BLaER1 treated with 17β-estradiol and CSF1 and Interleukin-3, amounts not matched to agents 10 nM and 100 nM (cell line): ENCODE measurements around the gene DIP2B.

Source experiments
- H3K27ac ChIP-seq, 11 experiments: shearing (Covaris generic); formaldehyde crosslinking; 2 replicates each; pipeline ENCODE4 v1.8.1; 2022
- H3K27me3 ChIP-seq, 11 experiments: shearing (Covaris generic); formaldehyde crosslinking; 2 replicates each; pipeline ENCODE4 v1.8.1; 2022
- H3K36me3 ChIP-seq, 11 experiments: shearing (Covaris generic); formaldehyde crosslinking; 2 replicates each; pipeline ENCODE4 v1.8.1; 2022
- H3K4me1 ChIP-seq, 10 experiments: shearing (Covaris generic); formaldehyde crosslinking; 2 replicates each; pipeline ENCODE4 v1.8.1; 2022
- H3K4me2 ChIP-seq, 11 experiments: shearing (Covaris generic); formaldehyde crosslinking; 2 replicates each; pipeline ENCODE4 v1.8.1; 2022
- H3K4me3 ChIP-seq, 10 experiments: shearing (Covaris generic); formaldehyde crosslinking; 2 replicates each; pipeline ENCODE4 v1.8.1; 2022
- H3K9ac ChIP-seq, 11 experiments: shearing (Covaris generic); formaldehyde crosslinking; 2 replicates each; pipeline ENCODE4 v1.8.1; 2022
- H3K9me3 ChIP-seq, 11 experiments: shearing (Covaris generic); formaldehyde crosslinking; replicated peaks in 1 of 11; 2 replicates each; pipeline ENCODE4 v1.8.1; 2022
- H4K20me1 ChIP-seq, 11 experiments: shearing (Covaris generic); formaldehyde crosslinking; 2 replicates each; pipeline ENCODE4 v1.8.1; 2022
- Cebpa-rat ChIP-seq, 11 experiments: shearing (Covaris generic); IDR thresholded peaks; 2 replicates each; pipeline ENCODE4 v1.8.1; 2022

DIP2B gene

DNA sequence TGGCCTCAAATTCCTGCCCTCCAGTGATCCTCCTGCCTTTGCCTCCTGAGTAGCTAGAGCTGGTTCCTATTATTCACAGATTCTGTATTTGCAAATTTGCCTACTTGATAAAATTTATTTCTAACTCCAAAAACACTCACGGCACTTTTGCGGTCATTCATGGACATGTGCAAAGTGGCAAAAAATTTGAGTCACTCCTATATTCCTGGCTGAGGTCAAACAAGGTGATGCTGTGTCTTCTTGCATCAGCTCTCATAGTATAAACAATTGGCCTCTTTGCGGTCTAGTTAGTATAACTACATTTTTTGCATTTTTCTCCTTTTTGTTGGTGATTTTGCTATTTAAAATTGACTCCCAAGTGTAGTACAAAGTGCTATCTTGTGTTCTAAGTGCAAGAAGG is 283.8 kb downstream of the DIP2B start:
- H3K9ac ChIP-seq: no peak overlapping the region
- H3K4me2 ChIP-seq: no peak overlapping the region
- H3K27me3 ChIP-seq: no peaks in the 10 kb centered on the region
- peaks cover 5 to 62% (median 20%) of the 10 kb centered on the region in 11 experiments; a peak in 12 of 22 replicates for H4K20me1 ChIP-seq
- no peak overlapping the region for H3K4me3 ChIP-seq
- peaks cover 0 to 21% (median 0%) of the 10 kb centered on the region in 10 experiments; a peak in 4 of 20 replicates for H3K4me1 ChIP-seq
- no peak overlapping the region for H3K27ac ChIP-seq
- H3K36me3 ChIP-seq: peaks cover 52 to 86% (median 67%) of the 10 kb centered on the region in 11 experiments
- TF ChIP-seq Cebpa-rat (IDR thresholded peaks at IDR 0.05): no peak
- peaks cover 16 to 32% (median 27%) of the 10 kb centered on the region in 11 experiments; a peak in 21 of 22 replicates for H3K9me3 ChIP-seq

DNA sequence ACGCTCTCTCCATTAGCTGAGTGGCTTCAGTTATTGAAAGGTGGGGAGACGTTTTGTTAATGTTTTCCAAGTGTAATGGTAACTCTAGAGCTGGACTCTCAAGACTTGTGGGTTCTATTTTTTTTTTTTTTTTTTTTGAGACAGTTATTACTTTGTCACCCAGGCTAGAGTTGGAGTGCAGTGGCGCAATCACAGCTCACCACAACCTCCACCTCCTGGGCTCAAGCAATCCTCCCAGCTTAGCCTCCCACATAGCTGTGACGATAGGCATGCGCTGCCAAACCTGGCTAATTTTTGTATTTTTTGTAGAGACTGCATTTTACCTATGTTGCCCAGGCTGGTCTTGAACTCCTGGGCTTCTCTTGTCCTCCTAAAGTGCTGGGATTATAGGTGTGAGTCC is 285.3 kb downstream of the DIP2B start:
- Histone ChIP-seq H3K9me3 (peaks cover 16 to 32% (median 27%) of the 10 kb centered on the region in 11 experiments; a peak in 21 of 22 replicates), H3K4me3 (no peak overlapping the region), H3K27me3 (no peaks in the 10 kb centered on the region), H3K36me3 (peaks cover 42 to 78% (median 56%) of the 10 kb centered on the region in 11 experiments), H4K20me1 (peaks cover 5 to 52% (median 22%) of the 10 kb centered on the region in 11 experiments; a peak in 13 of 22 replicates), H3K27ac (no peak overlapping the region), H3K9ac (no peak overlapping the region), H3K4me1 (peaks cover 0 to 21% (median 0%) of the 10 kb centered on the region in 10 experiments; a peak in 4 of 20 replicates), H3K4me2 (no peak overlapping the region)
- no peak; a peak in 1 of 22 replicates for TF ChIP-seq Cebpa-rat (IDR thresholded peaks at IDR 0.05)
